WERI-Rb-1 (cell line): ENCODE measurements around the gene ASCC3.

ENCODE experiments used
- DNase-seq: peaks from one replicate; pipeline ENCODE4 v3.0.0-alpha.2; 2020
- H3K27ac ChIP-seq: fragments of 250-450 bp; sonication (Bioruptor Pico); 2 replicates; pipeline ENCODE4 v1.5.1; 2020; ENCODE audit warnings: mild to moderate bottlenecking, moderate library complexity
- H3K27me3 ChIP-seq: fragments of 250-450 bp; sonication (Bioruptor Pico); 2 replicates; pipeline ENCODE4 v1.5.1; 2021; ENCODE audit warnings: mild to moderate bottlenecking, low read depth, moderate library complexity; ENCODE audit not compliant: insufficient read depth, severe bottlenecking
- H3K36me3 ChIP-seq: fragments of 250-450 bp; sonication (Bioruptor Pico); 2 replicates; pipeline ENCODE4 v1.5.1; 2020; ENCODE audit warnings: mild to moderate bottlenecking, moderate library complexity
- H3K4me3 ChIP-seq: 2 replicates; pipeline ENCODE4 v1.5.1; 2011; ENCODE audit warnings: low read depth, mild to moderate bottlenecking, control low read depth, low read length
- H3K9me3 ChIP-seq: fragments of 250-450 bp; sonication (Bioruptor Pico); 2 replicates; pipeline ENCODE4 v1.5.1; 2021; ENCODE audit warnings: mild to moderate bottlenecking, moderate library complexity; ENCODE audit not compliant: severe bottlenecking
- CTCF ChIP-seq: IDR thresholded peaks from 2 replicates; pipeline ENCODE4 v1.5.1; 2011; ENCODE audit warnings: low read depth, mild to moderate bottlenecking, control low read depth, inconsistent platforms, low read length

ASCC3 gene

GRCh38 chr6:100630536-100630935, 250.6 kb downstream of the ASCC3 start:
- Histone ChIP-seq H3K9me3 (no peaks in the 10 kb centered on the region), H3K27me3 (no peaks in the 10 kb centered on the region), H3K4me3 (no peak overlapping the region), H3K27ac (no peak overlapping the region), H3K36me3 (peaks cover 11% of the 10 kb centered on the region)
- TF ChIP-seq CTCF, result no peak
- no peak for DNase-seq

- Histone ChIP-seq H3K9me3 (no peaks in the 10 kb centered on the region), H3K36me3 (peaks cover 20% of the 10 kb centered on the region), H3K27me3 (no peaks in the 10 kb centered on the region), H3K27ac (no peak overlapping the region), H3K4me3 (no peak overlapping the region)
- no peak for DNase-seq
- no peak for TF ChIP-seq CTCF
Measured at GRCh38 chr6:100627911-100628758, 253.0 kb downstream of the ASCC3 start.

GRCh38 chr6:100626721-100627120, 254.4 kb downstream of the ASCC3 start:
- no peak for TF ChIP-seq CTCF
- no peak for DNase-seq

GRCh38 chr6:100622907-100623692, 258.0 kb downstream of the ASCC3 start:
- peaks cover 34% of the 10 kb centered on the region for H3K36me3 ChIP-seq
- no peaks in the 10 kb centered on the region for H3K9me3 ChIP-seq
- no peak overlapping the region for H3K27ac ChIP-seq
- TF ChIP-seq CTCF, result no peak
- DNase-seq, result no peak
- H3K27me3 ChIP-seq, result no peaks in the 10 kb centered on the region
- H3K4me3 ChIP-seq, result no peak overlapping the region

More at GRCh38 chr6:100626721-100627120, 254.4 kb downstream of the ASCC3 start:
- peaks cover 21% of the 10 kb centered on the region for H3K36me3 ChIP-seq
- no peaks in the 10 kb centered on the region for H3K27me3 ChIP-seq
- no peak overlapping the region for H3K27ac ChIP-seq
- no peak overlapping the region for H3K4me3 ChIP-seq
- no peaks in the 10 kb centered on the region for H3K9me3 ChIP-seq

- DNase-seq, result no peak
- Histone ChIP-seq H3K4me3 (no peak overlapping the region), H3K36me3 (peaks cover 23% of the 10 kb centered on the region), H3K27ac (no peak overlapping the region), H3K9me3 (no peaks in the 10 kb centered on the region), H3K27me3 (no peaks in the 10 kb centered on the region)
- no peak for TF ChIP-seq CTCF
Measured at GRCh38 chr6:100620085-100620840, 260.9 kb downstream of the ASCC3 start.
